OCI-LY7 (cell line): ENCODE measurements around the gene ATP5F1D.

ENCODE experiments used
- CTCF ChIP-seq: fragments of 200-600 bp; sonication (generic); conservative IDR thresholded peaks from 2 replicates; pipeline ENCODE4 v1.5.1; 2014; ENCODE audit warnings: mild to moderate bottlenecking, antibody characterized with exemption, low read length, moderate library complexity, mixed read lengths
- EZH2phosphoT487 ChIP-seq: fragments of 200-600 bp; sonication (generic); IDR thresholded peaks from 2 replicates; pipeline ENCODE4 v1.6.1; 2018; ENCODE audit warnings: low read depth, borderline replicate concordance, mild to moderate bottlenecking, mixed run types, antibody characterized with exemption, low read length, moderate library complexity, mixed read lengths

- TF ChIP-seq CTCF = no peak
- TF ChIP-seq EZH2phosphoT487 = no peak
Measured at GRCh38 chr19:1251330-1252220, 10.0 kb downstream of the ATP5F1D start.
